ENCODE measurements around the gene SLC12A7.

- TF ChIP-seq POLR2A (IDR thresholded peaks at IDR 0.05; ENCODE audit: low read length), result no peak
- no peak for TF ChIP-seq GATA1 (IDR thresholded peaks at IDR 0.05; ENCODE audit: low read depth, low read length)
These were observed 32.2 kb upstream of the SLC12A7 start for GRCh38 chr5:1144089-1144488.
